Sigmoid colon (tissue), 7 donors: Measurements from ENCODE around the gene DAPK2. TPM values are rescaled to one million over a fixed set of nuclear protein-coding genes. Genes with fewer than 3 reads are reported as not detected.

Source experiments
- DNase-seq: peaks from one replicate; pipeline ENCODE4 v3.0.0-alpha.2; 2019
- H3K27ac ChIP-seq, 4 donors: fragments of 200-600 bp; sonication (generic); one replicate each; pipeline ENCODE4 v1.5.1; 2016 to 2019; ENCODE audit warnings: mild to moderate bottlenecking in 1 of 4
- H3K27me3 ChIP-seq, 3 donors: fragments of 200-600 bp; sonication (generic); one replicate each; pipeline ENCODE4 v1.5.1; 2019; ENCODE audit warnings: mild to moderate bottlenecking in 1 of 3
- H3K36me3 ChIP-seq, 4 donors: fragments of 200-600 bp; sonication (generic); one replicate each; pipeline ENCODE4 v1.5.1; 2016 to 2019
- H3K4me1 ChIP-seq, 4 donors: fragments of 200-600 bp; sonication (generic); one replicate each; pipeline ENCODE4 v1.5.1; 2017 to 2019
- H3K4me3 ChIP-seq, 4 donors: fragments of 200-600 bp; sonication (generic); one replicate each; pipeline ENCODE4 v1.5.1; 2017 to 2019; ENCODE audit warnings: mild to moderate bottlenecking in 2 of 4, moderate library complexity in 1 of 4
- H3K9me3 ChIP-seq, 4 donors: fragments of 200-600 bp in 3 of 4; sonication (generic) in 3 of 4; one replicate each; pipeline versions ENCODE4 v1.5.1 to v1.6.1; 2013 to 2019
- CTCF ChIP-seq, 4 experiments: fragments of 450-650 bp in 3 of 4; fragments of 200-600 bp in 1 of 4; IDR thresholded peaks; one replicate each; pipeline ENCODE4 v1.5.1; 2016 to 2019; ENCODE audit warnings: antibody characterized with exemption in 4 of 4, mild to moderate bottlenecking in 3 of 4, moderate library complexity in 2 of 4
- EP300 ChIP-seq, 4 donors: sonication (generic); formaldehyde crosslinking; IDR thresholded peaks; one replicate each; pipeline ENCODE4 v1.6.1; 2017; ENCODE audit warnings: antibody characterized with exemption in 4 of 4
- POLR2A ChIP-seq, 2 donors: fragments of 450-650 bp; IDR thresholded peaks; one replicate each; pipeline ENCODE4 v1.6.1; 2016; ENCODE audit warnings: antibody characterized with exemption in 2 of 2, mild to moderate bottlenecking in 2 of 2, moderate library complexity in 2 of 2
- POLR2AphosphoS5 ChIP-seq, 4 donors: sonication (generic); formaldehyde crosslinking; IDR thresholded peaks; one replicate each; pipeline ENCODE4 v1.6.1; 2017; ENCODE audit warnings: antibody characterized with exemption in 4 of 4
- WGBS, 2 donors: extraction: QIAGEN DNeasy Blood & Tissue Kit; methylation state at CpG; one replicate each; pipeline ENCODE4 v1.1.7; 2013; 5-methylcytosine and 5-hydroxymethylcytosine counted together
- intact Hi-C: fragments of 100-400 bp; cut with DNase I; formaldehyde crosslinking; loops from one replicate; pipeline ENCODE4 v1.15.1; 2023
- polyA plus RNA-seq, 3 donors: library from polyadenylated mRNA; stranded (reverse); fragments of 200-250 nt; gene quantifications; one replicate each; pipeline ENCODE4 v1.2.3, GENCODE V29; 2013
- total RNA-seq, 4 donors: library from RNA; depleted of rRNA; stranded (reverse); fragments of >200 nt; gene quantifications; one replicate each; pipeline ENCODE4 v1.1.0, GENCODE V29; 2016
- donor health status: healthy with polysubstance abuse.
- donor health status: Bipolar disorder and iron deficiency.
- donor health status: healthy.

DAPK2 gene
- total and polyA plus RNA-seq, 7 donors: 2.1 to 27.7 (median 5.5) TPM

DNA sequence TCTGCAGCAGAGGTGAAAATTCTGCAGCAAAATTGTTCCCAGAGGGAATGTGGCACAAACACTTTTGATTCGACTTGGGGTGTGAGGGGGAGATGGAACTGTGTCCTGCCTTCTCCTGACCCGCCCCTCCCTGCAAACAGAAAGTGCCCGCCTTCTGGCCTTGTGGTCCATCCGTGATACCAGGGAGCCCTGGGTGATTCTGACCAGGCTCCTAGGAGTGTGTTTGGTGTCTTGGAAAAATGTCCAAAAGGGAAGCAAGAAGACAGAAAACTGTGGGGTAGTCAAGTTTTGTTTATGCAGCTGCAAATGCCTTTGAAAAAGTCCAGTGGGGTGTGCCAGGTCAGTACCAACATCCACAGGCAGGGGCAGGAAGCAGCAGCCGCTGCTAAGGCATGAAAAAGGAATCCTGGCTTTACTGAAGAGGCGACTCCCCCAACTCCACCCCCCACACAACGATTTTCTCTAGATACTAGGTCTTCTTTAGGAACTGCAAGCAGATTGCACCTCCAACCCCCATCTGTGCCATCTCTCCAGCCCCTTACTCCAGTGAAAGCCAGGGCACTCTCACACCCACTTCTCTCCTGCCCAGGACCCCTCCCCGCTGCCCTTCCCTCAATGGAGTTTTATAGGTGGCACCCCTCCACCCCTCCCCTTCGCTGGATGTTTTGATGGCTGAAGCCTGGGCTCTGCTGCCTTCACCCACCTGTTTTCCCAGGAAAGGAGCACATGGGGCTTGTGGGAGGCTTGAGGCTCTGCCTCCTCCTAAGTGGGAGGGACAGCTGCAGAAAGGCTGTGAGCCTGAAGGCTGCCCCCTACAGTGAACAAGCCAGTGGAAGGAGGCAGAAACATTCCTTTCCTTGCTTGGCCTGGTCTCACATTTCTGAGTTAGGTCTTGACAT, 130.2 kb downstream of the DAPK2 start:
- no peak for TF ChIP-seq EP300 (IDR thresholded peaks at IDR 0.05)
- peak in 2 of 4 experiments; percentile 20 to 40 for TF ChIP-seq CTCF (IDR thresholded peaks at IDR 0.05)
- no peak for DNase-seq
- Histone ChIP-seq H3K36me3 (no peaks in the 10 kb centered on the region), H3K27ac (no peak overlapping the region), H3K9me3 (no peaks in the 10 kb centered on the region), H3K27me3 (no peaks in the 10 kb centered on the region), H3K4me3 (no peak overlapping the region), H3K4me1 (peaks cover 0 to 14% (median 9%) of the 10 kb centered on the region in 4 donors)
- intact Hi-C loops: no loop called here
- 47 to 66% methylated on average over 9 of the region's 9 CpGs for WGBS, 2 donors

DNA sequence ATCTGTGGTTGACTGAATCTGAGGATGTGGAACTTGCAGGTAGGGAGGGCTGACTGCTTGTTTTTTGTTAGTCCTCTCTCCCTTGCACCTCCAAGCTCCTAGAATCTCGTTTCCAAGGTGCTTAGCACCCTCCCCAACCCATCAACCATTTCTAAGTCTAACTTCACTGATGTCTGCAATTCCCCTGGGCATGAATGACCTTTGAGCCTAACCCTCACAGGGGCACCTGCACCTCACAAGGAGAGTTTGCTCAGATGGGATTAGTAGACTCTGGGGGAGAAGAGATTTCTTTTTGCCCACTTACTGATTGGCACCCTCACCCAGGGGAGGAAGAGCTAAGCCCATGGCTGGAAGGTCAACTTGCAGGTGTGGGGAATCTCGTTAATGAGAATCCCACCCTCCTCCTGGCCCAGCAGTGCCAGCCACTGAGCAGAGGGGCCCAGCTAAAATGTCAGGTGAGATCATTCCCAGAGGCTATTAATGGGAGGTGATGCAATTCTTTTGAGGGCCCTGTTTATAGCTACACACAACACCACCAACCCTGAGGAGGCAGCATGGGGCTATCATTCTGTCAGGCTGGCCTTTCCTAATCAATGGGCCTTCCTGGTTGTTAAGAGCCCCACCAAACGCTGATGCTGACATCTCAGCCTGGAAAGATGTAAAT, 130.9 kb downstream of the DAPK2 start:
- intact Hi-C loops: no loop called here

DNA sequence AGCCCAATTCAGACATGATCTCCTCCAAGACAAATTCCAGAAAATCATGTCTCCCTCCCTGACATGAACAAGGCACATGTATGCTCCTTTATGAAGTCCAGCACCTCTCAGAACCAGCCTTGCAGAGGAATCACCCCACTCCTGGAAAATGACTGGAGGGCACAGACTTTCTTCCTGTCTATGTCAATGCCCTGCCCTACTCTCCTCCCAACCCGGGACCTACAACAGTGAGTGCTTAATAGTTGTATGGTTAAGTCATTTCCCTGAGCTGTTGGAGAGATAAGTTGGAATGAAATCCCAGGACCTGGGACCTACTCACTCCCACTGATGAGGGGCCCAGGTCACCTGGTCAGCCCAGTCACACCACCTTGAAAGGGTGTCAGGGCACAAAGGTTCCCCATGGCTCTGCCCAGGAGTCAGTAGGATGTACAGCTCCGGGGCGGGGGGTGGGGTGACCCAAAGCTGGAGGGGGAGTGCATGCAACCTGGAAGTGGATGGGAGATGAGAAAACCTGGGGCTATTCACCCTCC, 132.4 kb downstream of the DAPK2 start:
- TF ChIP-seq CTCF (IDR thresholded peaks at IDR 0.05) (no peak), POLR2AphosphoS5 (IDR thresholded peaks at IDR 0.05) (no peak), POLR2A (IDR thresholded peaks at IDR 0.05) (no peak), EP300 (IDR thresholded peaks at IDR 0.05) (no peak)
- Histone ChIP-seq H3K27ac (no peak overlapping the region), H3K4me1 (peaks cover 0 to 30% (median 22%) of the 10 kb centered on the region in 4 donors), H3K36me3 (no peaks in the 10 kb centered on the region), H3K27me3 (no peaks in the 10 kb centered on the region), H3K9me3 (no peaks in the 10 kb centered on the region), H3K4me3 (no peak overlapping the region)
- no peak for DNase-seq
- intact Hi-C loops: no loop called here
- 91% methylated on average over 3 of the region's 3 CpGs for WGBS, 2 donors

More for the DNA sequence above, 130.9 kb downstream of the DAPK2 start:
- Histone ChIP-seq H3K9me3 (no peaks in the 10 kb centered on the region), H3K27me3 (no peaks in the 10 kb centered on the region), H3K36me3 (no peaks in the 10 kb centered on the region), H3K4me3 (no peak overlapping the region), H3K27ac (no peak overlapping the region), H3K4me1 (peaks cover 0 to 17% (median 10%) of the 10 kb centered on the region in 4 donors)
- WGBS, 2 donors: 66 to 67% methylated on average over 3 of the region's 3 CpGs
- TF ChIP-seq POLR2AphosphoS5 (IDR thresholded peaks at IDR 0.05) (no peak), EP300 (IDR thresholded peaks at IDR 0.05) (no peak), POLR2A (IDR thresholded peaks at IDR 0.05) (no peak), CTCF (IDR thresholded peaks at IDR 0.05) (no peak)
- no peak for DNase-seq

GRCh38 chr15:63913336-63913735, 132.9 kb downstream of the DAPK2 start:
- no peak overlapping the region for H3K27ac ChIP-seq
- intact Hi-C loops: no loop called here
- 93 to 96% methylated on average over 9 of the region's 9 CpGs for WGBS, 2 donors

More at GRCh38 chr15:63913336-63913735, 132.9 kb downstream of the DAPK2 start:
- no peak overlapping the region for H3K4me3 ChIP-seq
- no peak for DNase-seq
- peaks cover 0 to 31% (median 22%) of the 10 kb centered on the region in 4 donors for H3K4me1 ChIP-seq
- TF ChIP-seq POLR2AphosphoS5 (IDR thresholded peaks at IDR 0.05) (no peak), POLR2A (IDR thresholded peaks at IDR 0.05) (no peak), CTCF (IDR thresholded peaks at IDR 0.05) (no peak), EP300 (IDR thresholded peaks at IDR 0.05) (no peak)
- no peaks in the 10 kb centered on the region for H3K36me3 ChIP-seq
- H3K9me3 ChIP-seq: no peaks in the 10 kb centered on the region
- H3K27me3 ChIP-seq: no peaks in the 10 kb centered on the region
